ENCODE measurements around the gene CTNNBIP1. TPM values are rescaled to one million over a fixed set of nuclear protein-coding genes. Genes with fewer than 3 reads are reported as not detected.

The CTNNBIP1 gene
- total and polyA plus RNA-seq, 7 donors: 9.2 to 20.3 (median 18.2) TPM

- intact Hi-C loops (cut with DNase I): loop anchor here (2.0 kb wide), 1 partner anchor 32 kb away; the partner anchor contains the start of genes LZIC and NMNAT1
- Histone ChIP-seq H3K4me3 (peak overlapping the region; percentile 45 to 62 (median 60)), H3K4me1 (peaks cover 0 to 22% (median 19%) of the 10 kb centered on the region in 4 donors), H3K27me3 (no peaks in the 10 kb centered on the region), H3K36me3 (no peaks in the 10 kb centered on the region), H3K27ac (peak overlapping the region; percentile 93 to 98 (median 97)), H3K9me3 (no peaks in the 10 kb centered on the region)
- WGBS, 2 donors: 0 to 1% methylated on average over 45 of the region's 45 CpGs
- TF ChIP-seq POLR2A (IDR thresholded peaks at IDR 0.05) (peak; percentile 91 to 95), EP300 (IDR thresholded peaks at IDR 0.05) (no peak), CTCF (IDR thresholded peaks at IDR 0.05) (no peak), POLR2AphosphoS5 (IDR thresholded peaks at IDR 0.05) (peak; percentile 93 to 96 (median 94))
- DNase-seq: peak; percentile 100
Measured at GRCh38 chr1:9910423-9911178, 532 bp upstream of the CTNNBIP1 start.

GRCh38 chr1:9909234-9910046, 629 bp downstream of the CTNNBIP1 start:
- Histone ChIP-seq H3K27me3 (no peaks in the 10 kb centered on the region), H3K27ac (peak overlapping the region; percentile 69 to 80 (median 74)), H3K9me3 (no peaks in the 10 kb centered on the region), H3K4me1 (peaks cover 0 to 22% (median 19%) of the 10 kb centered on the region in 4 donors), H3K4me3 (peak overlapping the region; percentile 80 to 96 (median 86)), H3K36me3 (no peaks in the 10 kb centered on the region)
- 1% methylated on average over 47 of the region's 47 CpGs for WGBS, 2 donors
- DNase-seq: peak; percentile 76
- intact Hi-C loops (cut with DNase I): loop anchor here (2.0 kb wide), 1 partner anchor 33 kb away; the partner anchor contains the start of genes LZIC and NMNAT1
- no peak for TF ChIP-seq POLR2A (IDR thresholded peaks at IDR 0.05)
- TF ChIP-seq POLR2AphosphoS5 (IDR thresholded peaks at IDR 0.05): no peak
- TF ChIP-seq EP300 (IDR thresholded peaks at IDR 0.05): no peak
- TF ChIP-seq CTCF (IDR thresholded peaks at IDR 0.05): no peak

- Histone ChIP-seq H3K27ac (peak overlapping the region in 2 of 4 donors; percentile 71 to 80), H3K36me3 (no peaks in the 10 kb centered on the region), H3K27me3 (no peaks in the 10 kb centered on the region), H3K9me3 (no peaks in the 10 kb centered on the region), H3K4me3 (peak overlapping the region in 2 of 4 donors; percentile 87 to 96), H3K4me1 (peaks cover 0 to 22% (median 19%) of the 10 kb centered on the region in 4 donors)
- no peak for TF ChIP-seq CTCF (IDR thresholded peaks at IDR 0.05)
- no peak for TF ChIP-seq EP300 (IDR thresholded peaks at IDR 0.05)
- no peak for TF ChIP-seq POLR2AphosphoS5 (IDR thresholded peaks at IDR 0.05)
- no peak for TF ChIP-seq POLR2A (IDR thresholded peaks at IDR 0.05)
- no peak for DNase-seq
- WGBS, 2 donors: 22 to 66% methylated on average over 4 of the region's 4 CpGs
- intact Hi-C loops (cut with DNase I): no loop called here
Measured at GRCh38 chr1:9908871-9909233, 1.2 kb downstream of the CTNNBIP1 start.

DNA sequence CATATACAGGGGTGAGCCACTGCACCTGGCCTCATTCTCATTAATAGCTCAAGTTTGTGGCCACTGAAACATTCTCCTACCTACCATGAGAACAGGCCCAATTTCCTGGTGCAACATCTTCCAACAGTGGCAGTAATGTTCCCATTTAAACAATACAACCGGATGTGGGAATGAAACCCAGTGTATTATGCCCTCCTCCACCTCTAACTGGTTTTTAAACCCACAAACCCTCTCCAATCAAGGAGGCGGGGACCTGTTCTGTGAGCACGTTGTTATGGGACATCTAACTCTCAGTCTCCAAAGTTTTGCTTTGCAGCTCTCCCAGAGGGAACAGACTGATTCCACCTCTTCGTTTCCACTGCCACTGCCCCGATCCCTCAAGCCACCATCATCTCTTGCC, 2.6 kb downstream of the CTNNBIP1 start:
- intact Hi-C loops (cut with DNase I): no loop called here
- no peaks in the 10 kb centered on the region for H3K27me3 ChIP-seq
- DNase-seq: no peak
- WGBS, 2 donors: 60 to 79% methylated on average over 5 of the region's 5 CpGs
- no peak overlapping the region for H3K4me3 ChIP-seq
- H3K9me3 ChIP-seq: no peaks in the 10 kb centered on the region
- H3K36me3 ChIP-seq: no peaks in the 10 kb centered on the region
- no peak for TF ChIP-seq CTCF (IDR thresholded peaks at IDR 0.05)
- no peak for TF ChIP-seq POLR2AphosphoS5 (IDR thresholded peaks at IDR 0.05)
- TF ChIP-seq POLR2A (IDR thresholded peaks at IDR 0.05): no peak
- no peak for TF ChIP-seq EP300 (IDR thresholded peaks at IDR 0.05)
- no peak overlapping the region for H3K27ac ChIP-seq
- H3K4me1 ChIP-seq: peaks cover 0 to 22% (median 20%) of the 10 kb centered on the region in 4 donors

Measured in sigmoid colon (tissue), 7 donors.